ENCODE results near the gene SECTM1.
"Not testable (repeated sequence)": the region's sequence is repeated elsewhere in the genome, so short reads cannot be mapped to it uniquely, and the experiment has no call there.

Gene SECTM1

DNA sequence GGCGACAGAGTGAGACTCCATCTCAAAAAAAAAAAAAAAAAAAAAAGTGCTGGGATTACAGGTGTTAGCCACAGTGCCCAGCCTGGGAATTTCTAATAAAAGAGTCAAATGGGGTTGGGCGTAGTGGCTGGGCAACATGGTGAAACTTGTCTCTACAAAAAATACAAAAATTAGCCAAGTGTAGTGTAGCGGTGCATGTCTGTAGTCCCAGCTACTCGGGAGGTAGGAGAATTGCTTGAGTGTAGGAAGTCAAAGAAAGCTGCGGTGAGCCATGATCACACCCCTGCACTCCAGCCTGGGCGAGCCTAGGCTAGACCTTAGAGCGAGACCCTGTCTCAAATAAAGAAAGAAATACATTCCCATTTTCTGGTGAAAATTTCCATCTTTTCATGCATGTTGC, 35.6 kb upstream of the SECTM1 start:
- no peak for DNase-seq (ENCODE audit: low read depth)

DNA sequence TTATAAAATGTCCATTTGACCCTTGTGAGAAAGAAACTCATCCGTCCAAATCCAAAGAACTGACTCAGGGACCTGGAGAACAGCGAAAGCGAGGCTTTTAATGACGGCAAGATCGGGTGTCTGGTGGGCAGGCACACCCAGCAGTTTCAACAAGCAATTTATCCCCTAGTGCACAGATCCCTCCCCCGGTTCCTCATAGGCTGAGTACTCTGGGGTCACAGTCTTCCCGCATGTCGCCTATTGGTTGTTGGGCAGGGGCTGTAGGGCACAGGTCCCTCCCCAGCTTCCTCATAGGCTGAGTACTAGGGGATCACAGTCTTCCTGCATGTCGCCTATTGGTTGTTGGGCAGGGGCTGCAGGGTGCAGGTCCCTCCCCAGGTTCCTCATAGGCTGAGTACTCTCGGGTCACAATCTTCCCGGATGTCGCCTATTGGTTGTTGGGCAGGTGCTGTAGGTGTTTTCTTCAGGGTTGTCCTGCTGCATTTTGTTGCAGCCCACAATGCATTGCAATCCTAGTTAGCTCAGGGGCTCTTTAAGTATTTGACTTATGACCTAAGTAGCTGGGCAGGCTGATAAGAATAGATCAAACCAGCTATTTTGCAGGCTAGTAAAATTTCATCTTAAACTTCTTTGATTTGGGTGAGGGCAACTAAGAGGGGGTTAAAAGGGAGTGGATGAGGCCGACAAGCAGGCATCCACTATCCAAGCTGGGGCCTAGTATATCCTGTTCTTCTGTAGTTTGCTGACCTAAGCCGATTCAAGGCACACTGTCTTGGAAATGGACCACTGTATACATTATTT, 34.4 kb upstream of the SECTM1 start:
- no peak for DNase-seq (ENCODE audit: low read depth)

DNA sequence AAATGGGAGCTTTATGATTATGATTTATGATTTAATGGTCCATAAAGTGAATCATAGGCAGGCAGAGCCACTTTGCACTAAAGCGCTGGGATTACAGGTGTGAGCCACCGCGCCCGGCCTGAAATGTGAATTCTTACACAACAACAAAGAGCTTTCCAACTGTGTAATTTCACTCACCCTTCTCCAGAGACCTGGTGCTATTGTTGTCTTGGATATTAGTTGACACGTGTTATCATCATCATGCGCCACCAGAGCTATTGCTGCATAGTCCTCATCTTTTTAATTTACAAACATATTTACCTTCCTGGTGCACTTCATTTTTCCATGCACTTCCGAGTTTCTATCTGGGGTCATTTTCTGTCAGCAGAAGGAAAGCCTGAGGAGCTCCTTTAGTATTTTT, 33.2 kb upstream of the SECTM1 start:
- DNase-seq (ENCODE audit: low read depth) = no peak

DNA sequence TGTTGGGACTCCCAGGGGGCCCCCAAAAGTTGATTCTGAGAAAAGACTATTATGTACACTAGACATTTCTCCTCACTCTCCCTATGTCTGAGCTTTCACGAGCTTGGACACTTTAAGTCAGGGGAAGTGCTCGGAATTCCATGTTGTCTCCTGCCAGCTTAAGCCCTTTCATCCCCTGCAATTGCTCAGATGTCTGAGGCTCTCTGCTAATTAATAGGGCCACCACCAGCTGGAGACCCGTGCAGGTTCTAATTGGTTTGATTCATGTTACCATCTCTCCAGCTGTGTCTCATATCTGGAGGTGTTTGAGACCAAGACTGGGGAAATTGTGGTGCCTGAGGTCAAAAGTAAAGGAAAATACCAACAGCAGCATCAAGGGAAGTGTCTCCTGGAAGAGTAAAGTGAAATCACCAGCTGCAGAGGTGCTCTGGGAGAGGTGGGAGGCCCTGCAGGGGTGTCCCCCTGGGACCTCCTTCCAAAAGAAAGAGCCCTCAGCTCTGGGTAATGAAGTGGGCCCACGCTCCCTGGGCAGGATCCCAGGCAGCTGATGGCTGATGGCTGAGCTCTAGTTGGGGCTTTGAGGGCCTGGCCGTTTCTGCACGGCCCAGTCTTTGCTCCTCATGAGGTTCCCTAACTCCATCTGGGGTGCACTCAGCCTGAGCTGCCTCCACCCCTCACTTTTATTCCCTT, 32.2 kb upstream of the SECTM1 start:
- DNase-seq (ENCODE audit: low read depth) = no peak

DNA sequence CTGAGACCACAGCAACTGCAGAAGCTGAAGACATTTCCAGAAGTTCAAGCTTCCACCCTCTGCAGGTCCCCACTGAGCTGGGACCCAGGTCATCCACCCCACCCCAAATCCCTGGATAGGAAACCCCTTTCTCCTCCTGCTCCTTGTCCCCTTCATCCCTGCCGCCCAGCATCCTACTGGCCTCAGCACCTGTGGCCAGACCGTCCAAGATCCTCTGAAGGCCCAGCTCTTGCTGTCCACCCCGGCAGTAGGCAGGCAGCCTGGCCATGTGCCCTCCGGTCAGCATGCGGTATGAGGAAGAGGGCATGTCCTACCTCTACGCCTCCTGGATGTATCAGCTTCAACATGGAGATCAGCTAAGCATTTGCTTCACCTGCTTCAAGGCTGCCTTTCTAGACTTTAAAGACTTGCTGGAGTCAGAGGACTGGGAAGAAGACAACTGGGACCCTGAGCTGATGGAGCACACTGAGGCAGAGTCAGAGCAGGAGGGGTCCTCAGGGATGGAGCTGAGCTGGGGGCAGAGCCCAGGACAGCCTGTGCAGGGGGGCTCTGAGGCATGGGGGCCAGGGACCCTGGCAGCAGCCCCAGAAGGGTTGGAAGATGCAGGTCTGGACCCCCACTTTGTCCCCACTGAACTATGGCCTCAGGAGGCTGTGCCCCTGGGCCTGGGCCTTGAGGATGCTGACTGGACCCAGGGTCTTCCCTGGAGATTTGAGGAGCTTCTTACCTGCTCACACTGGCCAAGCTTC, 28.5 kb upstream of the SECTM1 start:
- DNase-seq (ENCODE audit: low read depth) = no peak

DNA sequence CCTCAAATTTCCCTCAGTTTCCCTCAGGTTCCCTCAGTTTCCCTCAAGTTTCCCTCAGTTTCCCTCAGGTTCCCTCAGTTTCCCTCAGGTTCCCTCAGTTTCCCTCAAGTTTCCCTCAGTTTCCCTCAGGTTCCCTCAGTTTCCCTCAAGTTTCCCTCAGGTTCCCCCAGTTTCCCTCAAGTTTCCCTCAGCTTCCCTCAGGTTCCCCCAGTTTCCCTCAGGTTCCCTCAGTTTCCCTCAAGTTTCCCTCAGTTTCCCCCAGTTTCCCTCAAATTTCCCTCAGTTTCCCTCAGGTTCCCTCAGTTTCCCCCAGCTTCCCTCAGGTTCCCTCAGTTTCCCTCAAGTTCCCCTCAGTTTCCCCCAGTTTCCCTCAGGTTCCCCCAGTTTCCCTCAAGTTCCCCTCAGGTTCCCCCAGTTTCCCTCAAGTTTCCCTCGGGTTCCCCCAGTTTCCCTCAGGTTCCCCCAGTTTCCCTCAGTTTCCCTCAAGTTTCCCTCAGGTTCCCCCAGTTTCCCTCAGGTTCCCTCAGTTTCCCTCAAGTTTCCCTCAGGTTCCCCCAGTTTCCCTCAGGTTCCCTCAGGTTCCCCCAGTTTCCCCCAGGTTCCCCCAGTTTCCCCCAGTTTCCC, 26.0 kb upstream of the SECTM1 start:
- not testable (repeated sequence) for DNase-seq (ENCODE audit: low read depth)

DNA sequence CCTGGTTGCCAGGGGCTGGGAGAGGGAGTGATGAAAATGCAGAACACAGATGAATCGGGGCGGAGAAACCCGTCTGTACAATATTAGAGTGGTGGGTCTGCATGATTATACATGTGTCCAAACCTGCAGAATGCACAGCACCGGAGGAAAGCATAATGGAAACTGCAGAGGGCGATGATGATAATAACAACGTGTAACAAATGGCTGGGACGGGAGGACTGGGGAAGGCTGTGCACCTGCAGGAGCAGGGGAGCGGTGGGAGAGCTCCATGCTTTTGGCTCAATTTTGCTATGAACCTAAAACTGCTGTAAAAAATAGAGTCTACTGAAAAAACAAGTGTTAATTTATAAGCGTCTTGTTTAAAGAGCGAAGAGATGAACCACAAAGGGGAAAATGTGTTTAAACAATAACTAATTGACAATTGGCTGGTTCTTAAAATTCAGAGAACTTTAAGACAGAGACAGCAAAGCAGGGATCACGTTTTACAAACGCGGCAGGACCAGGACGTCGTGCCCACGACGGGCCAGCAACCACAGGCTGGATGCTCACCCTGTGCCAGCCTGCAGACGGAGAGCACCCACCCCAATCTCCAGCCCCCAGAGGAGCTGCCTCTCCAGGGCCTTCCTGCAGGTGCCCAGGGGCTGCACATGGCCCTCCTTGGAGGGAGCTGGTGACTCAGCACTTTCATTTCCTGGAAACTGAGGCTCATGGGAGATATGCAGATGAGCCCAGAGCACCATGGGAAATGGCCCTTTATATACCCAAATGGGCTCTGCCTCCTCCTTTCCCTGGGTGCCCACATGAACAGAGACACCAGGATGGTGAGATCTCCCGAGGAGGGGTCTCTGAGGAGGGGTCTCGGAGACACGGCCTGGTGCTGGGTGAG, 25.1 kb upstream of the SECTM1 start, which contains the start of gene TEX19:
Gene TEX19 (plus strand): TSS at position 783 of the 886 bp plus-strand sequence. CDS start 2,904 bp downstream, outside the sequence.
- no peak for DNase-seq (ENCODE audit: low read depth)

DNA sequence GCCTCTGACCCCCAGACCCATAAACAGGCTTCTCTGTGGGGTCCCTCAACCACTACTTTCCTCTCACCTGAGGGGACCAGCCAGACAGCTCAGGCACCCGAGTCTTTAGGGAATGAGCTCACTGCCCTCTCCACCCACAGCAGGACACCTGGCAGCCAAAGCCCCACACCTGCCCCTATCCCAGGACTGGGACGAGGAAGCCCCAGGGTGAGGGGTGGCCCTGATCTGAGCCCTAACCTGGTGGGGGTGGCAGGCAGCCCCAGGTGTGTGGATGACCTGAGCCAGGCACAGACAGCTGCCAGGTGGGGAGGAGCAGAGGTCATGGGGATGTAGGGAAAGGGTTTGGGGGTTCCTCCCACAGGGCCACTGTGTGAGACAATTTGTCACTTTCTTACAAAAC, 23.8 kb upstream of the SECTM1 start:
- DNase-seq (ENCODE audit: low read depth) = no peak

DNA sequence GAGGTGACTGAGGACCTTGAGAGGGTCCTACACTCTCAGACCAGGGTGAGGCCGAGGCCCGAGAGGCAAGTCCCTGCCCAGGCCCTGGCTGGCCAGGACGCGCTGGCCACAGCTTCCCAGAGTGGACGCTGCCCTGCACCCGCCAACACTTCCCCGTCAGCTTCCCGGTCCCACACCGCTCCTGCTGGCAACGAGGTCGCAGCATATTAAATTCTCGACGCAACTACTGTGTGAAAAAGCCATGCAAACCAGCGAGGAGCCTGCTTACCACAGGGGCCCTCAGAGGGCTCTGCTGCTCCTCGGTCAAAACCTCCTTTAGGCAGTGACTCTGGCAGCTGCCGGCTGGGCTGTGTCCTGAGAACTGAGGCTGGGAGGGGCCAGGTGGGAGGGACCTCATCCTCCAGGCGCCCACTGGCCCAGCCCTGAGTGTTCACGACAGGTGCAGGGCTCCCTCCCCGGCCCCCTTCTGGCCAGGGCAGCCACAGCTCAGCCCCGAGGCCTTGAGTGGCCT, 23.3 kb upstream of the SECTM1 start:
- no peak for DNase-seq (ENCODE audit: low read depth)

DNA sequence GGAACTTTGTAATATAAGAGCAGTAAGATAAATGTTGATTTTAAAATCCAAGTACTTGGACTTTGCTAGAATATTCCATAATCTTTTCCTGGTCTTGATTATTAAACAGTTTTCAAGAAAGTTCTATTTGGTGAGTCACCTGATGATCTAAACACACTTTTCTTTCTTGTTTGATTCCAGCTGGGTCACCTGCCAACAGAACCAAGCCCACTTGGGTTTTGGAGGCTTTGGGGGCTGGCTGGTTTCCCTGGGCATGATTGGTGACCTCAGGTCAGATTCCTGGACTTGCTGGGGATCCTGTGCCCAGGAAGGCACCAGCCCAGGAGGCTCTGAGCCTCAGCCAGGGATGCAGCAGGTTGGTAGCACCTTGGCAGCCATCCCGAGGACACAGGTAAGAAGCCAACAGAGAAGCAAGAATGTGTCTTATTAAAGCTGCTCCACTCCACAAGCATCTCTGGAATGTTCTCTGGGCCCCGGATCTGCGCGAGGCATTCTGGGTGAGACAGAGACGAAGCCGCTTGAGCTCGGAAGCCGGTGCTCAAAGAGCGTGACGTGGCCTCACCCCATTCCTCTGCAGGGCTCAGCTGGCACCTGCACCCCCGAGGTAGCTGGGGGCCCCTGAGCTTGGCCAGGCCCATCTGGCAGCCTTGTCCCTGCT, 22.3 kb upstream of the SECTM1 start:
- DNase-seq (ENCODE audit: low read depth) = no peak

DNA sequence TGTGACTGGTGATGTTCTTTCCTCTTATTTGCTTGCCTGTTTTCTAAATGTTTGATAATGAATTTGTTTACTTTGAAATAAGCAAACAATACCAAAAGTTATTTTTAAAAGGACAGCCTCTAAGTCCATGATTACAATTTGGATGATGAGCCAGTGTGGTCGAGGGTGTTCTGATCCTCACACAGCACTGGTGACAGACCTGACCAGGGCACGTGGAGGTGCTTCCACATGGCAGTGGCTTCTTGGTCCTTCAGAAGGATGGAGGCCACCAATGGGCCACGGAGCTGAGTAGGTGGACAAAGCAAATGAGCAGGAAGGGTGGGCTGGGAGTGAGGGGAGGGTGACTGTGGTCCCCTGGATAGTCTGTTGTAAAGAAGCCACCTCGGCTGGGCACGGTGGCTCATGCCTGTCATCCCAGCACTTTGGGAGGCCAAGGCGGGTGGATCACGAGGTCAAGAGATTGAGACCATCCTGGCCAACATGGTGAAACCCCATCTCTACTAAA, 21.3 kb upstream of the SECTM1 start:
- no peak for DNase-seq (ENCODE audit: low read depth)

DNA sequence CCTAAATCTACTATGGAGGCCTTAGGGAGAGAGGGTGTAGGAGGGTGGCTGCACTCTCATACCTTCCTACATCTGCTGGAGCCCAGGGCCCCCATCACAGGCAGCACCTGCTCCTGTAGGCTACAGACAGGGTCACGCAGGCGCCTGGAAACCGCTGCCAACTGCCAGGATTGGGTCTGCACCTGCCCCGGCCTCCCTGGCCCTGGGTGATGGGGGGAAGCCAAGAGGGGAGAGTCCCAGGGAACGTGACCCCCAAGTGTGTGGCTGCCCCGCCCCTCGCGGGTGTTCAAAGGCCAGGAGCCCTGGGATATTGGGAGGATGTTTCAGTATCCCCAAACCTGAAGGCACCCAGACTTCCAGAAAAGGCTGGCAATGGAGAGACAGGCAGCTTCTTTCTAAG, 19.9 kb upstream of the SECTM1 start:
- no peak for DNase-seq (ENCODE audit: low read depth)

DNA sequence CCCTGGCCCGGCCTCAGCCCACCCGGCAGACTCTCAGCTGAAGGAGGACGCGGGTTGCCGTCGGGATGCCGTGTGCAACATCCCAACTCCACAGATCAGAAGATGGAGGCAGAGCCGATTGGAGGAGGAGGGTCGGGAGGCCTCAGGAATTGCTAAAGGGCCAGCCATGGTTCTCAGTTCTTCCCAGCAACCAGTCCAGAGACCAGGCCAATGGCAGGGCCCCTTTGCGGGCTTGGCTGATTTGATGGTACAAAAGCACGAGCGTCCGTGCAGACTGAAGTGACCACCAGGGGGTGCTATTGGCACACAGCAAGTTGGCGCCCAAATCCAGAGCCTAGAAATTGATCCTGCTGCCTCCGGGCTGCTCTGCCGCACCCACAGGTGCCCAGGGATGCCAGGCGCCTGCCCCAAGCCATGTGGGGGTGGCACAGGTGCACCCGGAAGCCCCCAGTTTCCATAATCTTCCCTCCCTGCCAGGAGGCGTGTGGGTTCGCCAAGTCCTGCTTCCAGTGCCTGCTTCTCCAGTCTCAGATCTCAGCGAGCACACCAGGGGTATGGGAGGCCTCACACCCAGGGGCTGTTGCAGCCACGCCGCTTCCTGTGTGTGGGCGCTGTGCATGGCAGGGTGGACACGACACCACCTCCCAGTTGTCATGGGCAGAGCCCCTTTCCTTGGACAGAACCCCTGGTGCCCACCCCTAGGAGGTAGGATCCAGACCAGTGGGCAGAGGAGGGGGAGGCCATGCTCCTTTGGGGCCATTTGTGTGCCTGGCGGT, 18.3 kb upstream of the SECTM1 start:
- DNase-seq (ENCODE audit: low read depth) = peak; percentile 72

DNA sequence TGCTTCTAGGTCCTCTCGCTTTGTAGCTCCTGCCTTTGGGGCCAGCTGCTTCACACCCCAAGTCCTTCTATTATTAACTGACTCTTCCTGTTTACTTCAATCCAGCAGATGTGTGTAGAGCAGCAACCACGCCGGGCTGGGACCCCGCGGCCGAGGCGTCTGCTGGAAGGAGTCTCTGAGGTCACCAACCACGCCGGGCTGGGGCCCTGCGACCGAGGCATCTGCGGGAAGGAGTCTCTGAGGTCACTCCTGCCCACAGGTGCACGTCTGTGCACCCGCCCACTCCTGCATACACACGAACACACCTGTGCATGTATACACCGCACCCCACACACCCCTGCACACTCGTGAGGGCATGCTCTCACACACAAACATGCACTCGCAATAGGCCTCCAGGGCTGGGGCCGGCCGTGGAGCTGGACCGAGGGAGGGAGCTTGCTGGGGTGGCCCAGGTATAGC, 17.7 kb upstream of the SECTM1 start:
- DNase-seq (ENCODE audit: low read depth) = no peak

DNA sequence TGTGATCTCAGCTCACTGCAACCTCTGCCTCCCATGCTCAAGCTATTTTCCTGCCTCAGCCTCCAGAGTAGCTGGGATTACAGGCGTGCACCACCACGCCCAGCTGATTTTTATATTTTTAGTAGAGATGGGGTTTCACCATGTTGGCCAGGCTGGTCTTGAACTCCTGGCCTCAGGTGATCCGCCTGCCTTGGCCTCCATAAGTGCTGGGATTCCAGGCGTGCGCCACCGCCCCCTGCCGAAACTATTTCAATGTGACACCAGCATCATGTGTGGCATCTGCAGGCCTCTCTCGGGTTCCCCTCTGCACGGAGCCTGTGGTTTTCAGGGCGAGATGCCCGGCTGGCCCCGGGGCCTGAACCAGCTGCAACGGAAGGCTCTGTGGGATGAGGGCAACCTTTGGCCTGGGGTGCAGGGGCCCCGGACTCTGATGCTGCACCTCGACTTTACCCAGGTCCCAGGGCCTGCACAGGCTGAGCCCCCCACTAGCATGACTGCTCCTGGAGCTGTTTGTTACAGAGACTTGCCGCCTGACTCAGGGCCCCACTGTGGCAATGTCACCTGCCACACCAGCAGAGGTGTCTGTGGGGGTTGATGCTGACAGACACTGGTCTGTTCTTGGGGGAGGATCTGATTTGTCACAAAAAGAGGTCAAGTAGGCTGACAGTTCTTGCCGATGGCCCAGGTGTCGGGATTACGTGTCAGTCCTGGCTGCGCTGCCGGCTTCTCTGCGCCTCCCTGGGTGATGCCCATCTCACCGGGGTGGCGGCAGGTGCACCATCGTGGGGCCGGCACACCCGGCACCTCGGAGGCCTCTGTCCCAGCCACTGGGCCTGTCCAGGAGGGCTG, 16.8 kb upstream of the SECTM1 start:
- DNase-seq (ENCODE audit: low read depth) = peak; percentile 53

DNA sequence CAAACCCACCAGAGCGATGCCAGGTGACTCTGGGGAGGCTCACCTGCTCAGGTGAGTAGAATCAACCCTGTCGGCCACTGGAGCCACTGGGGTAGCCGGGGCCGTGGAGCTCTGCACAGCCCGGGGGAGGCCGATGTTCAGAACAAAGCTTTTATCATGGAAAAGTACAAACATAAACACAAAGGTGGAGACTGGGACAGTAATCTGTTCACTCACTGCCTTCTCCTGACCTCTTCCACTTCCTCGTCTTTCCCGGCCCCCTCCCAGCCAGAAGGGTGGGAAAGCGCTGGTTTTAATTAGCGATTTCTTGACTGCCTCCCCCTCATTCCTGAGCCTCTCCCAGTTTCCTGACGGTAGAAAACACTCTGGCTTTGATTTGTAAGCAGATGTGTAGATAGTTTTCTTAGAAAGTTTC, 15.7 kb upstream of the SECTM1 start:
- DNase-seq (ENCODE audit: low read depth) = no peak

DNA sequence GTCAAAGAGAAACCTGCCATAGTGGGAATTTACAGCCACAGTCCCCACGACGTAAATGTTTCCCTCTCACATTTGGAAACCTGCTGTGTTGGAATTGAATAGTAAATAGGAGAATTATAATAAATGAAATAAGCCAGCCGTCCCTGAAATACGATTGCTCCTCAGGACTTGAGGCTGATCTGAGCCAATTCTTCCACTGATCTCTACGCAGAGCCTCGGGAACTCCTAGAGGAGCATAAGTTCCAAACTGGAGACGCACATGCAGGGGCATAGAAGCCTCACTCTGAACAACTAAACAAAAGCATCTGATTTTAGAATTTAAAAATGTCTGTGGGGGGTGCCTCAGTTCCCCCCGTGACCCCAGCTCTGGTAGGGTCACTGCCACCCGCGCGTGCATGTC, 15.3 kb upstream of the SECTM1 start:
- no peak for DNase-seq (ENCODE audit: low read depth)

DNA sequence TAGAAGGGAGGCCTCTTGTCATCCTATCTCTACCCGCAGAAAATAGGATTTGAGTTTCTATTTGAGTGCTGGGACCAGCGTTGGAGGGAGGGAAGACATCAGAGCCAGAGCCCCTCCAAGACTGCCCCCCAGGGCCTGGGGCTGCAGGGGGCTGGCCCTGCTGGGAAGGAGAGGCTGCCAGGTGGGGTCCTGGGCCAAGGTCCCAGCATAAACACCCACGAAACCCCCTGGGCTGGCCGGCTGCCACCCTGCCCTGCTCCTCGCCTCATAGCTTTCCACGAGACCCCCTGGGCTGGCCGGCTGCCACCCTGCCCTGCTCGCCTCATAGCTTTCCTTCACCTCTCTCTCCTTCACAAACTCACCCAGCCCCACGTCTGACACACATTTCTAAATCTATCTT, 14.9 kb upstream of the SECTM1 start:
- DNase-seq (ENCODE audit: low read depth) = no peak

DNA sequence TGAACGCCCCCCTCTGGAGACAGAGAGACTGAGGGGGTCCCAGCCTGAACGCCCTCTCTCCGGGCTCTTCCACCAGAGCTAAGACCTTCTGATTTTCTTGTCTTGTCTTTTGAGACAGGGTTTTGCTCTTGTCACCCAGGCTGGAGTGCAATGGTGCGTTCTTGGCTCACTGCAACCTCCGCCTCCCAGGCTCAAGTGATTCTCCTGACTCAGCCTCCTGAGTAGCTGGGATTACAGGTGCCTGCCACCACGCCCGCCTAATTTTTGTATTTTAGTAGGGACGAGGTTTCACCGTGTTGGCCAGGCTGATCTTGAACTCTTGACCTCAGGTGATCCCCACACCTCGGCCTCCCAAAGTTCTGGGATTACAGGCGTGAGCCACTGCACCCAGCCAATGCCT, 14.4 kb upstream of the SECTM1 start:
- not testable (repeated sequence) for DNase-seq (ENCODE audit: low read depth)

Measured in activated T-cell treated with anti-CD3 and anti-CD28 coated beads for 48 hours (primary cell).